GM12878 (cell line): ENCODE measurements around the gene NUAK2. TPM values are rescaled to one million over a fixed set of nuclear protein-coding genes. Genes with fewer than 3 reads are reported as not detected.

Experiments used
- ATF7 ChIP-seq: fragments of 450-650 bp; IDR thresholded peaks from 2 replicates; pipeline ENCODE4 v1.6.1; 2016; ENCODE audit warnings: low read depth, mild to moderate bottlenecking
- EP300 ChIP-seq, 2 experiments: fragments of 150-350 bp in 1 of 2; IDR thresholded peaks; 2 replicates each; pipeline ENCODE4 v1.6.1; 2011 to 2012; ENCODE audit warnings: low read depth in 2 of 2, low read length in 2 of 2, borderline replicate concordance in 1 of 2, improper control_type of control experiment in 1 of 2, inconsistent platforms in 1 of 2; ENCODE audit not compliant: control insufficient read depth in 1 of 2
- FOS ChIP-seq: IDR thresholded peaks from 3 replicates; pipeline ENCODE4 v1.6.1; 2011; ENCODE audit warnings: borderline replicate concordance; ENCODE audit not compliant: insufficient read length; ENCODE audit errors: extremely low read depth
- HCFC1 ChIP-seq: fragments of 150-350 bp; IDR thresholded peaks from 2 replicates; pipeline ENCODE4 v1.6.1; 2014; ENCODE audit warnings: low read length
- HDGF ChIP-seq: fragments of 450-650 bp; IDR thresholded peaks from 2 replicates; pipeline ENCODE4 v1.6.1; 2016; ENCODE audit warnings: antibody characterized with exemption
- IKZF1 ChIP-seq: fragments of 450-650 bp; conservative IDR thresholded peaks from 2 replicates; pipeline ENCODE4 v1.6.1; 2017; ENCODE audit warnings: antibody characterized with exemption, mild to moderate bottlenecking
- MYB ChIP-seq: fragments of 150-350 bp; IDR thresholded peaks from 2 replicates; pipeline ENCODE4 v1.6.1; 2014; ENCODE audit warnings: mild to moderate bottlenecking, low read depth, low read length, borderline replicate concordance
- PML ChIP-seq: IDR thresholded peaks from 2 replicates; pipeline ENCODE4 v1.6.1; 2012; ENCODE audit warnings: low read length, inconsistent platforms
- RUNX3 ChIP-seq: IDR thresholded peaks from 2 replicates; pipeline ENCODE4 v1.6.1; 2012; ENCODE audit warnings: low read length, inconsistent platforms
- SMAD5 ChIP-seq: IDR thresholded peaks from 2 replicates; pipeline ENCODE4 v1.6.1; 2016; ENCODE audit warnings: antibody characterized with exemption, low read depth
- TARDBP ChIP-seq: IDR thresholded peaks from 2 replicates; pipeline ENCODE4 v1.6.1; 2016; ENCODE audit warnings: borderline replicate concordance
- TCF12 ChIP-seq: IDR thresholded peaks from 2 replicates; pipeline ENCODE4 v1.6.1; 2011; ENCODE audit warnings: low read depth, mild to moderate bottlenecking, low read length
- ZBED1 ChIP-seq: IDR thresholded peaks from 2 replicates; pipeline ENCODE4 v1.6.1; 2016; ENCODE audit warnings: borderline replicate concordance
- ZSCAN29 ChIP-seq: fragments of 450-650 bp; IDR thresholded peaks from 2 replicates; pipeline ENCODE4 v1.6.1; 2017; ENCODE audit warnings: mild to moderate bottlenecking, moderate library complexity
- polyA plus RNA-seq, 11 experiments: library from polyadenylated mRNA; depleted of rRNA in 4 of 11; unstranded in 6 of 11; stranded (reverse) in 5 of 11; fragments of >200 nt; fragmentation: Nextera tagmentation in 4 of 11; fragmentation: Illumina TruSeq in 1 of 11; extraction: Ambion mirVana in 4 of 11; extraction: Trizol in 1 of 11; gene quantifications; 1 replicate in 1 of 11; 2 replicates in 10 of 11; pipeline versions ENCODE4 v1.2.1 to v1.2.3, GENCODE V29; 2011 to 2016; ENCODE audit warnings: inconsistent platforms in 2 of 11, missing spikeins in 2 of 11, low read depth in 1 of 11
- total RNA-seq, 4 experiments: library from RNA; depleted of rRNA in 3 of 4; stranded (reverse); fragments of >200 nt in 3 of 4; fragmentation: Illumina TruSeq in 1 of 4; extraction: Trizol in 1 of 4; gene quantifications; 2 replicates each; pipeline versions ENCODE4 v1.2.1 to v1.2.3, GENCODE V29; 2013 to 2021
- TF ChIP-seq, protein P1 (sequence below): IDR thresholded peaks from 2 replicates; pipeline ENCODE4 v1.6.1; 2011; ENCODE audit warnings: mild to moderate bottlenecking, low read depth, low read length, moderate library complexity; ENCODE audit not compliant: insufficient replicate concordance
- TF ChIP-seq, protein P2 (sequence below): fragments of 450-650 bp; IDR thresholded peaks from 2 replicates; pipeline ENCODE4 v1.6.1; 2017; ENCODE audit warnings: mild to moderate bottlenecking, moderate library complexity
- TF ChIP-seq, protein P3 (sequence below): IDR thresholded peaks from 2 replicates; pipeline ENCODE4 v1.6.1; 2012; ENCODE audit warnings: low read length, inconsistent platforms
- TF ChIP-seq, protein P4 (sequence below): IDR thresholded peaks from 2 replicates; pipeline ENCODE4 v1.6.1; 2012; ENCODE audit warnings: low read depth, low read length, improper control_type of control experiment
- TF ChIP-seq, protein P5 (sequence below): fragments of 150-350 bp; IDR thresholded peaks from 2 replicates; pipeline ENCODE4 v1.6.1; 2014; ENCODE audit warnings: mild to moderate bottlenecking, low read depth, low read length

The NUAK2 gene
- total and polyA plus RNA-seq, 10 of the 15 experiments (the other 5 are each of a cell fraction or from before 2014, with no cell fraction given) = 0.27 to 3.0 (median 1.2) TPM

DNA sequence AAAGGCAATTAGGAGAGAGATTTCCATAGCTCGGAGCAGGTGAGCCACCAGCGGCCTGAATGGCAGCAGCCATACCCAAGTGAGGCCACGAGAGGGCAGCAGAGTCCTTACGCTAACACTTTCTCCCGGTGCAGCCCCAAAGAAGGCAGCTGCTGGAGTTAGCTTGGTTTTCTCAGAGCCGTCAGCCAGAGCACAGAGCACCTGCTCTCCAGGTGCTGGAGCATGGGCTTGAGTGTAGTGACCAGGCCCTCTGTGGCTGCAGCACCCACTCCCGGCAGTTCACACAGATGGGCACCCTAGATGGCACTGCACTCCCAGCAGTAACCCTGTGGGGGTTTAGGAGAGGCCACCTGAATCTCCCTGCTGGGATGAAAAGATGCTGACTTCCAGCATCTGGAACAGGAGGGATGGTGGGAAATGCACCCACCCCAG lies 48.0 kb downstream of the NUAK2 start (continued):
- TF ChIP-seq, protein P1, sequence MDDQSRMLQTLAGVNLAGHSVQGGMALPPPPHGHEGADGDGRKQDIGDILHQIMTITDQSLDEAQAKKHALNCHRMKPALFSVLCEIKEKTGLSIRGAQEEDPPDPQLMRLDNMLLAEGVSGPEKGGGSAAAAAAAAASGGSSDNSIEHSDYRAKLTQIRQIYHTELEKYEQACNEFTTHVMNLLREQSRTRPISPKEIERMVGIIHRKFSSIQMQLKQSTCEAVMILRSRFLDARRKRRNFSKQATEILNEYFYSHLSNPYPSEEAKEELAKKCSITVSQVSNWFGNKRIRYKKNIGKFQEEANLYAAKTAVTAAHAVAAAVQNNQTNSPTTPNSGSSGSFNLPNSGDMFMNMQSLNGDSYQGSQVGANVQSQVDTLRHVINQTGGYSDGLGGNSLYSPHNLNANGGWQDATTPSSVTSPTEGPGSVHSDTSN = no peak
- TF ChIP-seq ATF7 = no peak; the same call in 1 of the 2 replicates
- TF ChIP-seq TARDBP = 0 out of 2 replicates have a peak, but pooled peaks have one; percentile 67
- TF ChIP-seq, protein P2, sequence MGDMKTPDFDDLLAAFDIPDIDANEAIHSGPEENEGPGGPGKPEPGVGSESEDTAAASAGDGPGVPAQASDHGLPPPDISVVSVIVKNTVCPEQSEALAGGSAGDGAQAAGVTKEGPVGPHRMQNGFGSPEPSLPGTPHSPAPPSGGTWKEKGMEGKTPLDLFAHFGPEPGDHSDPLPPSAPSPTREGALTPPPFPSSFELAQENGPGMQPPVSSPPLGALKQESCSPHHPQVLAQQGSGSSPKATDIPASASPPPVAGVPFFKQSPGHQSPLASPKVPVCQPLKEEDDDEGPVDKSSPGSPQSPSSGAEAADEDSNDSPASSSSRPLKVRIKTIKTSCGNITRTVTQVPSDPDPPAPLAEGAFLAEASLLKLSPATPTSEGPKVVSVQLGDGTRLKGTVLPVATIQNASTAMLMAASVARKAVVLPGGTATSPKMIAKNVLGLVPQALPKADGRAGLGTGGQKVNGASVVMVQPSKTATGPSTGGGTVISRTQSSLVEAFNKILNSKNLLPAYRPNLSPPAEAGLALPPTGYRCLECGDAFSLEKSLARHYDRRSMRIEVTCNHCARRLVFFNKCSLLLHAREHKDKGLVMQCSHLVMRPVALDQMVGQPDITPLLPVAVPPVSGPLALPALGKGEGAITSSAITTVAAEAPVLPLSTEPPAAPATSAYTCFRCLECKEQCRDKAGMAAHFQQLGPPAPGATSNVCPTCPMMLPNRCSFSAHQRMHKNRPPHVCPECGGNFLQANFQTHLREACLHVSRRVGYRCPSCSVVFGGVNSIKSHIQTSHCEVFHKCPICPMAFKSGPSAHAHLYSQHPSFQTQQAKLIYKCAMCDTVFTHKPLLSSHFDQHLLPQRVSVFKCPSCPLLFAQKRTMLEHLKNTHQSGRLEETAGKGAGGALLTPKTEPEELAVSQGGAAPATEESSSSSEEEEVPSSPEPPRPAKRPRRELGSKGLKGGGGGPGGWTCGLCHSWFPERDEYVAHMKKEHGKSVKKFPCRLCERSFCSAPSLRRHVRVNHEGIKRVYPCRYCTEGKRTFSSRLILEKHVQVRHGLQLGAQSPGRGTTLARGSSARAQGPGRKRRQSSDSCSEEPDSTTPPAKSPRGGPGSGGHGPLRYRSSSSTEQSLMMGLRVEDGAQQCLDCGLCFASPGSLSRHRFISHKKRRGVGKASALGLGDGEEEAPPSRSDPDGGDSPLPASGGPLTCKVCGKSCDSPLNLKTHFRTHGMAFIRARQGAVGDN = no peak
- TF ChIP-seq FOS = no peak
- TF ChIP-seq TCF12 = peak; percentile 94
- TF ChIP-seq, protein P3, sequence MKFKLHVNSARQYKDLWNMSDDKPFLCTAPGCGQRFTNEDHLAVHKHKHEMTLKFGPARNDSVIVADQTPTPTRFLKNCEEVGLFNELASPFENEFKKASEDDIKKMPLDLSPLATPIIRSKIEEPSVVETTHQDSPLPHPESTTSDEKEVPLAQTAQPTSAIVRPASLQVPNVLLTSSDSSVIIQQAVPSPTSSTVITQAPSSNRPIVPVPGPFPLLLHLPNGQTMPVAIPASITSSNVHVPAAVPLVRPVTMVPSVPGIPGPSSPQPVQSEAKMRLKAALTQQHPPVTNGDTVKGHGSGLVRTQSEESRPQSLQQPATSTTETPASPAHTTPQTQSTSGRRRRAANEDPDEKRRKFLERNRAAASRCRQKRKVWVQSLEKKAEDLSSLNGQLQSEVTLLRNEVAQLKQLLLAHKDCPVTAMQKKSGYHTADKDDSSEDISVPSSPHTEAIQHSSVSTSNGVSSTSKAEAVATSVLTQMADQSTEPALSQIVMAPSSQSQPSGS = no peak
- TF ChIP-seq, protein P4, sequence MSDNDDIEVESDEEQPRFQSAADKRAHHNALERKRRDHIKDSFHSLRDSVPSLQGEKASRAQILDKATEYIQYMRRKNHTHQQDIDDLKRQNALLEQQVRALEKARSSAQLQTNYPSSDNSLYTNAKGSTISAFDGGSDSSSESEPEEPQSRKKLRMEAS = 0 out of 2 replicates have a peak, but pooled peaks have one; percentile 45
- TF ChIP-seq HCFC1 = no peak
- no peak; the same call in 1 of the 2 replicates for TF ChIP-seq RUNX3
- TF ChIP-seq SMAD5 = no peak
- TF ChIP-seq ZSCAN29 = no peak
- no peak for TF ChIP-seq ZBED1
- TF ChIP-seq IKZF1 = peak; percentile 48; the same call in 1 of the 2 replicates
- TF ChIP-seq EP300 (IDR thresholded peaks at IDR 0.05; ENCODE audit: borderline replicate concordance in 1 of 2, control insufficient read depth in 1 of 2, low read depth in 2 of 2, low read length in 2 of 2) = peak in 1 of 2 experiments; percentile 38; a peak in 1 of 4 replicates
- TF ChIP-seq MYB = no peak
- no peak for TF ChIP-seq PML
- TF ChIP-seq HDGF = no peak
- TF ChIP-seq, protein P5, sequence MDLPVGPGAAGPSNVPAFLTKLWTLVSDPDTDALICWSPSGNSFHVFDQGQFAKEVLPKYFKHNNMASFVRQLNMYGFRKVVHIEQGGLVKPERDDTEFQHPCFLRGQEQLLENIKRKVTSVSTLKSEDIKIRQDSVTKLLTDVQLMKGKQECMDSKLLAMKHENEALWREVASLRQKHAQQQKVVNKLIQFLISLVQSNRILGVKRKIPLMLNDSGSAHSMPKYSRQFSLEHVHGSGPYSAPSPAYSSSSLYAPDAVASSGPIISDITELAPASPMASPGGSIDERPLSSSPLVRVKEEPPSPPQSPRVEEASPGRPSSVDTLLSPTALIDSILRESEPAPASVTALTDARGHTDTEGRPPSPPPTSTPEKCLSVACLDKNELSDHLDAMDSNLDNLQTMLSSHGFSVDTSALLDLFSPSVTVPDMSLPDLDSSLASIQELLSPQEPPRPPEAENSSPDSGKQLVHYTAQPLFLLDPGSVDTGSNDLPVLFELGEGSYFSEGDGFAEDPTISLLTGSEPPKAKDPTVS = 0 out of 2 replicates have a peak, but pooled peaks have one; percentile 24
